ENCODE data around the gene SYNPR.

DNA sequence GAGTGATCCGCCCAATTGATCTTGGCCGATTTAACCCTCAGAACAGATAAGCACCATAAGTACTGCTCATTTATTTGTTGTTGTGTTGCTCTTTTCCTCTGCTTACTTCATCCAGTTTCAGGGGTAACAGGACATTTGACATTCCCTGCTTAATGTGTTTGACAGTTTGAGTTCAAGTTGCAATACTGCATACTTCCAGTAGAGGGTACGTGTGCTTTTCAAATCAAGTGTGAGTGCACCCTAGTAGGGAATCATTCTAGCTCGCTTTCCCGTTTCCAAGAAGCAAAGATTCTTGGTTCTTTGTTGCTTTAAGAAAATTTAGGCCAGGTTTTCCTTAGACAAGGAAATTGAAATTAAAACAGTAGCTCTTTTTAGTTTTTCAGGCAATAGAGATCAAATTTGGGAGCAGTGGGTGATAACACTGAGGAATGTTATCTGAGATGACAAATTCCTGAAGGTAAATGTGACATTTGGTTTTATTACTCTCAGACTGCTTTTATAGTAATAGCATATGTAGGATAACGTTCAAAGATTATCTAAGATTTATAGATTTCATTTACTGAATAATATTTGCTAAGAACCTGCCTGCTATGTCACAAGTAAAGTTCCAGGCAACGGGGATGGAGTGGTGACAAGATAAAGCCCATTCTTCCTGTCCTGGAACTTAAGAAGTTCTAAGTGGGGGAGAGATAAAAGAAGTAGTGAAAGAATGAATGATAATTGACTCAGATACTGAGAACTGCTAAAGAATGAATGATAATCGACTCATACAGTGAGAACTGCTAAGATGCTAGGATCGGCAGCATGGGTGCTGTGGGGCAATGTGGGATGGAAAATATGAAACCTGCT, 73.3 kb downstream of the SYNPR start:
- TF ChIP-seq, protein P1, sequence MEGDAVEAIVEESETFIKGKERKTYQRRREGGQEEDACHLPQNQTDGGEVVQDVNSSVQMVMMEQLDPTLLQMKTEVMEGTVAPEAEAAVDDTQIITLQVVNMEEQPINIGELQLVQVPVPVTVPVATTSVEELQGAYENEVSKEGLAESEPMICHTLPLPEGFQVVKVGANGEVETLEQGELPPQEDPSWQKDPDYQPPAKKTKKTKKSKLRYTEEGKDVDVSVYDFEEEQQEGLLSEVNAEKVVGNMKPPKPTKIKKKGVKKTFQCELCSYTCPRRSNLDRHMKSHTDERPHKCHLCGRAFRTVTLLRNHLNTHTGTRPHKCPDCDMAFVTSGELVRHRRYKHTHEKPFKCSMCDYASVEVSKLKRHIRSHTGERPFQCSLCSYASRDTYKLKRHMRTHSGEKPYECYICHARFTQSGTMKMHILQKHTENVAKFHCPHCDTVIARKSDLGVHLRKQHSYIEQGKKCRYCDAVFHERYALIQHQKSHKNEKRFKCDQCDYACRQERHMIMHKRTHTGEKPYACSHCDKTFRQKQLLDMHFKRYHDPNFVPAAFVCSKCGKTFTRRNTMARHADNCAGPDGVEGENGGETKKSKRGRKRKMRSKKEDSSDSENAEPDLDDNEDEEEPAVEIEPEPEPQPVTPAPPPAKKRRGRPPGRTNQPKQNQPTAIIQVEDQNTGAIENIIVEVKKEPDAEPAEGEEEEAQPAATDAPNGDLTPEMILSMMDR (IDR thresholded peaks at IDR 0.05; ENCODE audit: low read depth, low read length, poor library complexity, severe bottlenecking): peak; percentile 83
- no peak for TF ChIP-seq EZH2phosphoT487 (IDR thresholded peaks at IDR 0.05; ENCODE audit: borderline replicate concordance, low read length)
